Keratinocyte (primary cell): ENCODE measurements around the gene KHNYN.

Experiments
- CTCF ChIP-seq, 3 experiments: IDR thresholded peaks in 1 of 3; conservative IDR thresholded peaks in 1 of 3; optimal IDR thresholded peaks in 1 of 3; 2 replicates in 2 of 3; 3 replicates in 1 of 3; pipeline versions ENCODE3 to v1.5.1; 2011; ENCODE audit warnings: low read length in 3 of 3, mild to moderate bottlenecking in 3 of 3, moderate library complexity in 2 of 3, control low read depth in 1 of 3, inconsistent platforms in 1 of 3; ENCODE audit not compliant: insufficient read depth in 2 of 3; ENCODE audit errors: extremely low read depth in 1 of 3
- EZH2 ChIP-seq: IDR thresholded peaks from one replicate; pipeline ENCODE4 v1.6.1; 2012; ENCODE audit warnings: inconsistent platforms, mild to moderate bottlenecking, low read length, moderate library complexity

- TF ChIP-seq CTCF (optimal IDR thresholded peaks at IDR 0.05 in 1 of 3, IDR thresholded peaks at IDR 0.05 in 1 of 3, conservative IDR thresholded peaks at IDR 0.05 in 1 of 3; ENCODE audit: extremely low read depth in 1 of 3, insufficient read depth in 2 of 3, low read length in 3 of 3) (no peak), EZH2 (no peak)
Measured at GRCh38 chr14:24475261-24475660, 45.5 kb downstream of the KHNYN start.
